ENCODE measurements around the gene EMID1.

Gene EMID1

DNA sequence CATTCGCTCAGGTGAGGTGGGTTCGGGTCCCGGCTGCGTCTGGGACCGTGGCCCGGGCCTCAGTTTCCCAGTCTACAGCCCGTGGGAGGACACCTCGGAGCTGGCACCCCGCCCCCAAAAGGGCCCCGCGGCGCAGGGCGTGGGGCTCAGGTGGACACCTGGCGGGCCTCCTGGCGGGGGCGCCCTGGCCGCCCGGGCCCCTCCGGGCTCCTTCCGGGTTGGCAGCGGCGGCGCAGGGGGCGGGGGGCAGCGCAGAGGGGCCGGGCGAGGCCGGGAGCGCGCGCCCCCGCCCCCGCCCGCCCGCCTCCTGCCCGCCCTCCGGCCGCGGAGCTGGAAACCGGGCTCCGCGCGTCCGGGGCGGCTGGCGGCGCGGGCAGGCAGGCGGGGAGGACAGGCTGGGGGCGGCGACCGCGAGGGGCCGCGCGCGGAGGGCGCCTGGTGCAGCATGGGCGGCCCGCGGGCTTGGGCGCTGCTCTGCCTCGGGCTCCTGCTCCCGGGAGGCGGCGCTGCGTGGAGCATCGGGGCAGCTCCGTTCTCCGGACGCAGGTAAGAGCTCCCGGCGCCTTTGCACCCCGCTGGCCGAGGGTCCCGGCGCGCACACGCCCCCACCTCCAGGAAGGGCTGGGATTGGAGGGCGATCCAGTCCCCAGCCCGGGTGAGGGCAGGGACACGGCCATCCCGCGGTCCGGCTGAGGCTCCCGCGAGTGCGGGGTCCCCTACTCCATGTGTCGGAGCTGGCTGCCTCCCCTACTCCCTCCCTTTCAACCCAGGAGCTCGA lies at the start of gene EMID1:
Gene EMID1 (plus strand): TSS at position 303 of the 778 bp plus-strand sequence. CDS start 143 bp downstream, at position 446.
- DNase-seq (ENCODE audit: low spot score): no peak

GRCh38 chr22:29155966-29156365 lies 49.7 kb upstream of the EMID1 start:
- DNase-seq (ENCODE audit: low spot score): no peak

- peak; percentile 36 for DNase-seq (ENCODE audit: low spot score)
These were observed 49.2 kb upstream of the EMID1 start for GRCh38 chr22:29156507-29156906.

- DNase-seq (ENCODE audit: low spot score): peak; percentile 37
These were observed 47.7 kb upstream of the EMID1 start for GRCh38 chr22:29157759-29158535.

GRCh38 chr22:29158546-29158945 lies 47.1 kb upstream of the EMID1 start:
- no peak for DNase-seq (ENCODE audit: low spot score)

DNA sequence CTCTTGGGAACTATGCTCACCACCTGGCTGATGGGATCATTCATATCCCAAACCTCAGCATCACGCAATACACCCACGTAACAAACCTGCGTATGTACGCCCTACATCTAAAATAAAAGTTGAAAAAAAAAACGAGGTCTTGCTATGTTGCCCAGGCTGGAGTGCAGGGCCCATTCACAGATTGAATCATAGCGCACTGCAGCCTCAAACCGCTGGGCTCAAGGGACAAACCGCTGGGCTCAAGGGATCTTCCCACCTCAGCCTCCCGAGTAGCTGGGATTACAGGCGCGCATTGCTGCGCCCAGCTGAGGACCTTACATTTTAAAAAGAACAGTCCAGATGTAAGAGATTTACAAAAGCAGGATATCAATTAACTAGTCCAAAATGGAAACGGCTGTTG lies 41.9 kb upstream of the EMID1 start:
- DNase-seq (ENCODE audit: low spot score): no peak

GRCh38 chr22:29165321-29166060 lies 40.2 kb upstream of the EMID1 start:
- DNase-seq (ENCODE audit: low spot score): no peak

DNA sequence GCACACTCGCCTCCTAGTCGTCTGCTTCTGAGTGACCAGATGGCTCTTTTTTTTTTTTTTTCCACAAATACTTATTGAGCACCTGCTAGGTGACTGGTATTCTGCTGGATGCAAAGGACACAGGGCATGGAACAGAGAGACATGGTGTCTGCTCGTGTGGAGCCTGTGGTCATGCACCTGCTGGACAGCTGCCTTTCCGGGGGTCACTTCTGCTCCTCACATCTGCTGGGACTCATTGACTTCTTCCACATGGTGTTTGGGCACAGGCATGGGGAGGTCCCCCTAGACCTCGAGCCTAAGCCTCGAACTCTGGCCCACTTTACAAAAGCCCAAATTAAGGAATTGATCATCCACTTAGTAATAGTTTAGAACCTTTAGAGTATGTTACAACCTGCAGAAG lies 39.5 kb upstream of the EMID1 start:
- no peak for DNase-seq (ENCODE audit: low spot score)

DNA sequence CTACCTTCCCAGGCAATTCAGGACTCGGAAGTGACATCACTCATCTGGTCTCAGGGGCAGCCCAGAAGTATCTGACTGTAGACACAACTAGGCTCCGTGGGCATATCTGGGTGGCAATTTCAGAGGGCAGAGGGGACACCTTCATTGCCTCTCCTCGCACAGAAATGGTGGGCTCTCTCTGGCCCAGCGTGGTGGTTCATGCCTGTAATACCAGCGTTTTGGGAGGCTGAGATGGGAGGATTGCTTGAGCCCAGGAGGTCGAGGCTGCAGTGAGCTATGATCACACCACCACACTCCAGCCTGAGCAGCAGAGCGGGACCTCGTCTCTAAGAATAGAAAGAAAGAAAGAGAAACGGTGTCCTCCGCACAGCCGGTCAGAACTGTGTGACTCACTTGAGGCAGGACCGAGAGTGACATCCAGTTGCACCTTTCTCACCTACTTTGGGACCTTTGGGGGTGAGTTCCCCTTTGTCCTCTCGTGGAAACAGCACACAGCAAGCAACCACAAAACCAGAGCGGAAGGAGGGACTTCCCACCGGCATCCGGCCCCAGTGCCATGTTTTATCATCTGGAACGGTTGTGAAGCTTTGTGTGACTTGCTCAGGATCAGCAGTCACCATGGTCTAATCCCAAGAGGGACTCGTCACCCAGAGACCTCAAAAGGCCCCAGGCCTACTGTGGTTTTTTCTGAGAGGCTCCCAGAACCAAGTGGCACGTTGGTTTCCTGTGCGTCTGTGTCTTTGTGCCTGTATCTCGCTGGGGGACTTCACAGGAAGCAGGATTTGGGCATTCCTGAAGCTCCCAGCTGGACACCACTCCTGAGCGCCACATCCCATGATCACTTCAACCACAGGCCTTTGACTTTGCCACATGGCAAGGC lies 38.4 kb upstream of the EMID1 start:
- DNase-seq (ENCODE audit: low spot score): peak; percentile 94

GRCh38 chr22:29171721-29172120 lies 34.0 kb upstream of the EMID1 start:
- no peak for DNase-seq (ENCODE audit: low spot score)

- DNase-seq (ENCODE audit: low spot score): no peak
These were observed 33.5 kb upstream of the EMID1 start for GRCh38 chr22:29172216-29172615.

GRCh38 chr22:29175312-29175835 lies 30.3 kb upstream of the EMID1 start:
- no peak for DNase-seq (ENCODE audit: low spot score)

DNA sequence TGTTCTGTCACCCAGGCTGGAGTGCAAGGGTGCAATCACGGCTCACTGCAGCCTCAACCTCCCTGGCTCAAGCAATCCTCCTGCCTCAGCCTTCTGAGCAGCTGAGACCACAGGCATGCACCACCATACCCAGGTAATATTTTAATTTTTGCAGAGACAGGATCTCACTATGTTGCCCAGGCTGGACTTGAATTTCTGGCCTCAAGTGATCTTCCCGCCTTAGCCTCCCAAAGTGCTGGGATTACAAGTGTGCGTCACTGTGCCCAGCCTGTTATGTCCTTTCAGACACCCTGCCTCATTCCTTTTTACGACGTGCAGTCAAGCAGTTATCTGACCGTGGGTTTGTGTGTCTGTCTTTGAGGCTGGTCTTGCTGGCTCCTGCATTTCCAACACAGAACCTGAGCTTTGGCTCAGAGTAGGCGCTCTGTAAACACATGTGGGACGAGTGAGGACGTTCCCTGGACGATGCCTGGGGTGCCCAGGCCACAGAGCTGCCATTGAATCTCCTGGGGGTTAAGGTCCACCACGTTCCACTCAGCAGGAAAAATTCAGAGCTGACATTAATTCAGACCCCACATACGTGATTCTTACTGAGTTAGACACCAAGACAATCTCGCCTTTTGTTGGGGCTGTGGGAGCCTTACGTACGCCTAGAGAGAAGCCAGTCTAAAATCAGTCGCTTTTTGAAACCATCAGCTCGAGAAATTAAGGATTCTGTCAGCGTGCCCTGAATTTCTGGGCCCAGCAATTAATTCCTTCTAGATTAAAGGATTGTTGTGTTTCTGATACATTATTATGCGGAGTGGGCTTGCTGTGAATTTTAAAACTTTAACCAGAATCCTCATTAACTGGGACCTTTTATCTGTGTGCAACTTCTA lies 21.5 kb upstream of the EMID1 start:
- DNase-seq (ENCODE audit: low spot score): no peak

GRCh38 chr22:29184849-29185490 lies 20.7 kb upstream of the EMID1 start:
- no peak for DNase-seq (ENCODE audit: low spot score)

DNA sequence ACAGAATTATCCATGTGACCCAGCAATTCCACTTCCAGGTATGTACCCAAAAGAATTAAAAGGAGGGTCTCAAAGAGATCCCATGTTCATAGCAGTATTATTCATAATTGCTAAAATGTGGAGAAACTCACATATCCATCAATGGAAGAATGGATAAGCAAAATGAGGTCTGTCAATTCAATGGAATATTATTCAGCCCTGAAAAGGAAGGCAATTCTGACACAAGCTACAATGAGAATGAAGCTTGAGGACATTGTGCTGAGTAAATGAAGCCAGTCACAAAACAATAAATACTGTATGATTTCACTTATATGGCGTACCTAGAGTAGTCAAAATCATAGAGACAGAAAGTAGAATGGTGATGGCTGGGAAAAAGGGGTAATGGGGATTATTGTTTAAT lies 19.4 kb upstream of the EMID1 start:
- no peak for DNase-seq (ENCODE audit: low spot score)

DNA sequence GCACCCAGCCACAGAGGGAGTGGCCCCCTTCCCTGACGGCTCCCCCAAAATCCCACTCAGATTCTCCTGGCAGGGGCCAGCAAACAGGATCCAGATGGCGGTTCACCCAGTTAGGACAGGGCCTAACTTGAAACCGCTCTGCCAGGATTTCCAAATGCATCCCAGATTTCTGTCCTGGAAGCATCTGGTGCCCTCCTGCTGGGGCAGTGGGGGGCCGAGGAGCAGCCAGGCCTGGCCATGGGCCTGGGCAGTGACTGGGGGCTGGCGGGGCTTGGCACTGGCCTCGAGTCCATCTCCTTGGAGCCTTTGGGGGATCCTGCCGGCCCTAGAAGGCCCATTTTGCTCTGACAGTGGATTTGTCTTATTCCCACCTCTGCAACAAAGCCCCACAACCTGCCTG lies 17.9 kb upstream of the EMID1 start:
- DNase-seq (ENCODE audit: low spot score): no peak

GRCh38 chr22:29190051-29190450 lies 15.6 kb upstream of the EMID1 start:
- DNase-seq (ENCODE audit: low spot score): no peak

- DNase-seq (ENCODE audit: low spot score): no peak
These were observed 14.8 kb upstream of the EMID1 start for GRCh38 chr22:29190918-29191317.

- DNase-seq (ENCODE audit: low spot score): no peak
These were observed 12.7 kb upstream of the EMID1 start for GRCh38 chr22:29193021-29193420.

- peak; percentile 32 for DNase-seq (ENCODE audit: low spot score)
These were observed 11.5 kb upstream of the EMID1 start for GRCh38 chr22:29194184-29194583.
